NCI-H1436 (cell line): Measurements from ENCODE around the gene THADA.

Experiments used
- DNase-seq: peaks from one replicate; lab custom pipeline; 2025; lab: John Stamatoyannopoulos, UW

Gene THADA

DNA sequence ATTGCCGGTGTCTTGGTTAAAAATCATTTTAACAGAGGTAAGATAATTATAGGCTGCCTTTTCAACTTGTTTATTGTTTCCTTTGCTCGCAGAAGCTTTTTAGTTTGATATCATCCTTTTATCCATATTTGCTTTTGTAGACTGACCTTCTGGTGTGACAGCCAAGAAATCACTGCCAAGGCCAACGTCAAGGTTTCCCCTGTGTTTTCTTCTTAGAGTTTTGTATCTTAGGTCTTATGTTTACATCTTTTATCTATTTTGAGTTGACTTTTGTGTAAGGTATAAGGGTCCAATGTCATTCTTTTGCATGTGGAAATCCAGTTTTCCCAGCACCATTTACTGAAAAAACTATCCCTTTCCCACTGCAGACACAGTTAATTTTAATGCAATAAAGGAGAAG, 240.4 kb downstream of the THADA start:
- DNase-seq, result no peak

DNA sequence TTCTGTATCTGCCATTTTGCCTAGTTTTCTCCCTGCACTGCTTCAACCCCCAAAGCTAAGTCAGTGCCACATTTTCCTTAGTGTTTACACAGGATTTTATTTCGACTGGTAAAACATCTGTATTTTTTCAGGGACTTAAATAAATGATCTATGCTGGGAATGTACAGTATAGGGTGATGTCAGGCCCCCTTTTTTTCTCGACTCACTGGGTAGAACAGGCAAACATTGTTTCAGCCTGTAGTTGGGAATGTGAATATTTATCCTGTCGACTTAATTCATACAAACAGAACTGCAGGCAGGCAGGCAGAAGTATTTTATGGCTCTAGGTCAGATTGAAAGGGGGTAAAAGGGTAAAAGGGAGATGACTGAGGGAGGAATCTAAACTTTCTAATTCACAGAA, 245.9 kb downstream of the THADA start:
- no peak for DNase-seq

DNA sequence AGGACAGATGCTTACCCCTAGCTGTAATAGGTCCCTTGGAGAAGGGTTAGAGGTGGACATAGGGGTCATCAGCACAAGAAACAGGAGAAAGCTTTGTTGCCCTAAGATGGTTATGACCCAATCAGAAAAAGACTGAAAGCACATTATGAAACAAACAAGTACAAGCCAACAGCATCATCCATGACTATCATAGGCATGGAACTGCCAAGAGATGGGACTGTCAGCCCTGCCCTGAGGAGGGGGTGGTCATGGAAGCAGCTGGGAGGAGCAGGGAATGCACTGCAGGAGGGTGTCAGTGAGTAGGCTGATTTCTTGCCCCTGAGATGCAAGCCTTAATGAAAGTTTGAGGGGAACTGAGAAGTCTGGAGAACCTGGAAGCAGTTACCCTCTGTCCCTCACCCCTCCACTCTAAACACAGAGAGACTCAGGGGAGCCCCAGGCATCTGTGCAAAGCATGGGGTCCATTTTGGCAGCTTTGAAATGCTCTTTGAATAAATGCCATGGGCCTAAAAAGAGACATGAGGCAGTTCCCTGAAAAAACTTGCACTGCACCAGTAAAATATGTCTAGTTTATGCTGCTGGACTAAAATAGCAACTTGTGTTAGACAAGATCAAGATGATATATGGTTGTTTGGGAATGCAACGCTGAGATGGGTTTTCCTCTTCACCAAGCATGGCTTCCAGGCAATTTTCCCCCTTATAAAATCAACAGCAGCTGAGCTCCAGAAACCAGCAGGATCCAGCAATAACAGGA, 246.8 kb downstream of the THADA start:
- no peak for DNase-seq

DNA sequence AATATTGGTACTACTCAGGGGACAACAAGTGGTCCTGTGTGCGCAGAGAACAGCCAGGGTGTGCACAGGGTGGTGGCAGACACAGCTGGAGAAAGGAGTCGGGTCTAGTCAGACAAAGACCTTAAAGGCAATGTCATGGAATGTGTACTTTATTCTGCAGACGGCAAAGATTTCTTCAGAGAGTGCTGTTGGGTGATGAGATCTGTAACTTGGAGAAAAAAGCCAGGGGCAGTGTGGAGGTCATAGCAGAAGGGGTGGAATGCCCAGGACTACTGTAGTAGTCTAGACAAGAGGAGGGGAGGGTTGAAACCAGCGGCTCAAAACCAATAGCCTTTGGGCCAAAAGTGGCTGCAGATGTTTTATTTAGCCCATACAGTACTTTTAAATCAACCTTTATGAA, 248.1 kb downstream of the THADA start:
- DNase-seq, result no peak

DNA sequence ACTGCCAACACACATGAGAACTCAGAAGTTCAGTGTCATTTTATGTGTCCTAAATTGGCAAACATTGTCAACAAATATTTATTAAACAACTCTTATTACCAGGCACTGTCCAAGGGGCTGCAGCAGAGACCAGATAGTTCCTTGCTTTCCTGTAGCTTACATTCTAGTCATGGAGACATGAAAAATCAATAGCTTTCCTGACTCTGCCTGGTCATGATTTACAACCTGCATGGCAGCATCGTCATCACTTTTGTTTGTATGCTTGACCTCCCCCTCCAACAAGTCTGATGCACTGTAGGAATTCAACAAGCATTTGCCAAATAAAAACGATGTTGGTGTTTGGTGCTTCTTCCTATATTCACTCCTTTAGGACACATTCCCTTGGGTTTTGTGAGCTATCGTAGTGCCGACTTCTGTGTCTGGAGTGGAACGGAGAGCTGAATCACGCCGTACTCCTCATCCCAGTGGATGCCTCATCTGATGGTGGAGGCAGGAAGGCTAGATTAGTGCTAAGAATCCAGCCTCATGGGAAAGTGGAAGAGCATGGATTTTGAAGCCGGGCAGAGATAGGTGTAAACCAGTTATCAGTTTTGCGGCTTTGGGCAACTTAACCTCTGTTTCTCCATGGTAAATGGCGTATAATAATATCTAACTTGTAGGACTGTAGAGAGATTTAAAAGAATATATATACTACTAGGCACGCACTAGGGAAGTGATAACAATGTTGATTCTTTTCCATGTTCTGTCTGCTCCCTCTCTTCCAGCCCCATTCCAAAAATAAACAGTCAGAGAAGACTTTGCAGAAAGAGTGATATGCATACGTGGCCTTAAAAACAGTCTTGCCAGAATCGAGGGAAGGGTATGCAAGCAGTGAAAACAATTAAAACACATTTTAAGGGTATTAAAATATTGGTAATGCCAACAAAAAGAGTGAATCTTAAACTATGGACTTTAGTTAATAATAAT, 249.0 kb downstream of the THADA start:
- DNase-seq, result no peak

DNA sequence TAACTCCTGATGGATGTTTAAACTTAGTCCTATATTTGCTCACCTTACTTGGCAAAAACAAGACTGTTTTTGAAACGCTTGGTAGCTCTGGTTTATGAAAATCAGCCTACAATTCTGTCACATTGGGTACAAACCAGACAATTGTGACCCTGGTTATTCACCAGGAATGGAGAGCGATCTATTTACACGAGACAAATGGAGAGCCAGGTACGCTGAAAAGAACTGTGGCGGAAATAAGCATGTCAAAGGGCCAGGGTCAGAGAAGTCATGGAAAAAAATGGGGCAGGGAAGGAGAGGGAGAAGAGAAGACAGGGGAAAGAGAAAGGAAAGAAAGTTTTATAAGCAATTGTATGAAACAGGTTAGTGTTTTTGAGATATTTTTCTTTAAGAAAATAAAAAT, 250.0 kb downstream of the THADA start:
- DNase-seq, result no peak

DNA sequence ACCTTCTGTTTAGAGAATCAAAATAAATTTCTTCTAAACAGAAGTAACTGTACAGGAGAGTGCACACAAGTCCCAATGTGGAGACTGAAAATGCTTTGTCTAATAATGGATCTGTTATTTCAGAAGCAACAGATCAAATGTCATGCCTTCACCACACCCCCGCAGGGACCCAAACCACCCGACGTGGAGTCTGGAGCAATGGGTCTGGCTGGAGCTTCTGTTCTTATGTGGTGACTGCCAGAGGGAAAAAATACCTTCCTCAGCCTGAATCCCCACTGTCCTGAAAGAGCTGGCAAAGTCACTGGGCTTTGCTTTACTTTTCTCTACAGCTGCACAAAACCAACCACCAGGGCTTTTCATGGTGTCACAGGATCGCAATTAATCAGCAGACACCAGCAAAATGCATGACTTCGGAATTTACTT, 250.4 kb downstream of the THADA start:
- no peak for DNase-seq

DNA sequence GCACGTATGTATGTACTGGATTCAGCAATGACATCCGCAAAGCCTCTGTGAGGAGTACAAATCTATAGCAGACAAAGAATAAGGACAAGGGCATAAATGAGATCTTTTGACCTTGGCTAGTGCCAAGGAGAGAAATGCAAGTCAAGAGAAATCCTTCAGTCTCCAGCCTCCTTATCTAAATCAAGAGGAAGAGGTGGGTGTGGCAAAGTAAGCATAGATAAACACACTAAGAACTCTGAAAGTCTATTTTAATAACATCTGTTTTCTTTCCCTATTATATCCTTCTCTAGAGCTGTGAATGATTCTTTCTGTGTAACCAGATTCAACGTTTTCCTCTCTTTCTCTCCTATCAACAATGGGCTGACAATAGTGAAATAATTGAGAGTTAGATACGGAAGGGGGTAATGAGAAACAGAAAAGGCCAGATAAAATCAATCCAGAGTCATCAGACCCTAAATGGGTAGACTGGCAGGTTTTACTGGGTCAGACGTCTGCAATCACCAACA, 250.9 kb downstream of the THADA start:
- DNase-seq, result no peak

DNA sequence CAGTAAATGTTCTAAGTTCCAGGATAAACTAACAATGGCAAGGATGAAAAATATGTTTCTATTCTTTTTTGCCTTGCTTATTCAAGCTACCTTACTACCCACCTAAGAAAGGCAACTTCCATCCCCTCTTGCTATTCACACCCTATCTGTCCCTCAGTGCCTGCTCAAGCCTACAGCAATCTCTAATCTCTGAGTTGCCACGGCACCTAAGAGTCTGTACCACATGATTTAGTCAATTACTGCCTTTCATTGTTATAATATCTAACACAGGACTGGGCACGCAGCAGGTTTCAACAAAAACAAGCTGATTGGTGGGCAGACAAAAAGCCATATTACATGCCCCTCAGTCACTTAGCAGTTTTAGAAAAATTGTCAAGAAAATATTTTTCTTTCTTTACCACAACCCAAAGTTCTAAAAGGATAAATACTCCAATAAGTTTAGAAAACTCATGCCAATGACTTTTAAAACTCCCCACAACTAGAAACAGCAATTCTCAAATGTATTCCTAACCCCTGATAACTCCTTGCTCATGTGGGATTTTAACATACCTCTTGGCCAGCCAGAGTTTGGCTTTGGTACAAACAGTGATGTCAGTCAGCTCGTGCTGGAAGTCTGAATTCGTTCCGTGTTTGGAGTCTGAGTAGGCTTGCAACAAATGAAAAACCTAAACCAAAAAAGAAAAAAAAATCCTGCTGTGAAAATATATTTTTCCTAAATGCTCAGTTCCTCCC, 252.1 kb downstream of the THADA start:
- DNase-seq, result no peak

DNA sequence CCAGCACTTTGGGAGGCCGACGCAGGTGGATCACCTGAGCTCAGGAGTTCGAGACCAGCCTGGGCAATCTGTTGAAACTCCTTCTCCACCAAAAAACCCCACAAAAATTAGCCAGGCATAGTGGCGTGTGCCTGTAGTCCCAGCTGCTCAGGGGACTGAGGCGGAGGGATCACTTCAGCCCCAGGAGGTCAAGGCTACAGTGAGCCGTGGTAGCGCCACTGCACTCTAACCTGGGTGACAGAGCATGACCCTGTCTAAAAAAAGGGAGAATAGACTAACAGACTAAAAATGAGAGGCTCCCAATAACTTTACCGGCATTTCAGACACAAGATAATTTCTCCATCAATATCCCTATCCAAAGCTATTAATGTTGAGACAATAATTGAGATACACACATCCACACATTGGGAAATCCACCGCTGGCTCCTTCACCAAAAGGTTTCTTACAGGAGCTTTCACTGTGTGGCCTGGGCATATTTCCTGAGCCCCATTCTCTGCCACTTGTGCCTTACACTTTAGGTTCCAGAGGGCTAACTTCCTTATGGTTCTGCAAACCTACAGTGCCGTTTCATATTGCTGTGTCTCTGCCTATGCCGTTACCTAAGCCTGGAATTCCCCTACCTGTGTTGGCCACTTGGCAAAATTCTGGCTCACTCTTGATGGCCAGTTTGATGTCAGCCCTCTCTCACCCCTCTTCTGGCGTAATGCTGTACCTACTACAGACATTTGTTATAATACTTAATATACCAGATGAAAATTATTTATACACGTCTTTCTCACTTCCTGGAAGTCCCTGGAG, 253.7 kb downstream of the THADA start:
- no peak for DNase-seq

DNA sequence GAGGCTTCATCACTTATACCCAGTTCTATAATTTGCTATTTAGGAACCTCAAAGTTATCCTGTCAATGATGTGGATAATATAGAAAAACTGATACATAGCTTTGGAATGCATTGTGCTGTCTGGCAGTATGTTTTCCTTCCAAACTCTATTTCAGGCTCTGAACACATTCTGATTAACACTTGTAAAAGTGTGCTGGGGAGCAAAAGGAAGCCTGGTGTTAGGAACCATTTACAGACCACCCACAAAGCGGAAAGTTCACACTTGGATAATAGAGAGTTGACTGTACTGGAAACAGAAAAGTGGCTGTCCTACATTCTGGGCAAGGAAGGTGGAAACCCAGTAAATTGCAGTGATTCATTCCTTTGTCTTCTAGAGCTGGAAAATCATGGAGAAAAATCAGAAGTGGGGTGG, 254.9 kb downstream of the THADA start:
- no peak for DNase-seq

DNA sequence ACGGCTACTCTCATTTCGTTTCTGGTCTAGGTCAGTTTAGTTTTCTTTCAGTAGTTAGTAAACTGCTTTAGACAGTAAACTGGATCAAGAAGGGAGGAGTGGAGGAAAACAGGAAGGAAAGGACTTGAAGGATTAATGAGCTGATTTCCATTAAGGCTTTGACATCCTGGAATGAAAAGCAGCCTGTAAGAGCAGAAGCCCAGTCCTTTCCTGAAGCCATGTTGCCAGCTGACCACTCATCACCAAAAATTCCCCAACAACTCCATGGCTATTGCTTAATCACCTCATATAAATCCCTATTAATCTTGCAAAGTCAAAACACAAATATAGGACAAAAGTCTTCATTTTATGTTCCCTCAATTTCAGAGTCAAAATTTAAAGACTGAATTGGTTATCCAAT, 255.8 kb downstream of the THADA start:
- DNase-seq, result no peak

DNA sequence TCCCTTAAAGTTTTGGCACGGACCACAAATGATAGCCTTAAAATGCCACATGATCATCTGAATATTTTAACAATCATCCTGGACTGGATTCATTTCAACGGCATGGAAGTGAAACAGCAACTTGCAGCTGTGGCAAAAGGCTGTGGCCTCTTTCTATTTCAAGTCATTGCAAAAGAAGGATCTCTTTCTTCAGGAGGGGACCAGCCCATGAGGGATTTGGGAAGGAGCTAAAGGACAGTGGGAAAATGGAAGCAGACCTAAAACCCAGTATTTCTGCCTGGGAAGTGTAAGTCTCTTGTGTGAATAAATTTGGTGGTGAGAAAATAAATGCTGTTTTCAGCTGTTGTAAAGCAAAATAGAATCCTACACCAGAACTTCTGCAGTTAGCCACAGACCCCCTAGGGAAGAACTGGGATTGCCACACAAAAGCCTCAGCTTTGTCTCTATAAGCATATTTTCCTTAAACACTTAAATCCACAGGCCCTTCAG, 262.1 kb downstream of the THADA start:
- DNase-seq, result no peak

DNA sequence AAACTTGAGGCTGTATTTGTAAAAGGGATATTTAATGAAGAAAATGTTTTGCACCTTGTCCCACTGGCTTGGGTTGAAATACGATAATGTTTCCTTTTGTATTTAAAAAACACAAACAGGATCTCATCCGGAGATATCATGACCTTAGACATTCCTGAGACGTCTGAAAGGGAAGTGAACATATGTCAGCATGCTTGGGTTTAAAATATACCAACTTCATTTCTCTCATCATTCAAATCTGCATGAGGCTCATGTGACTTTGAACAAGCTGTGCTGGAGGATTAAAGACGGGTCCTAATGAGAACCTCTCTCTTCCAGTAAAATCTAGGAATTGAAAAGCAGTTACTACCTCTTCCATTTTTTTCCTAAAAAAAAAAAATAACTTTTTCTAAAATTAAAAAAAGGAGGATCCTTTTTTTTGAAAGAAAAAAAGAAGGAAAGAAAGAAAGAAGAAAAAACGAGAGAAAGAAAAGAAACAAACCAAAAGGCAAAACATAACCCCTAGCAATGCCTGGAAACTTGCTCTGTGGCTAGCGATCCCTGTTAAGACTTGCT, 262.7 kb downstream of the THADA start:
- no peak for DNase-seq

DNA sequence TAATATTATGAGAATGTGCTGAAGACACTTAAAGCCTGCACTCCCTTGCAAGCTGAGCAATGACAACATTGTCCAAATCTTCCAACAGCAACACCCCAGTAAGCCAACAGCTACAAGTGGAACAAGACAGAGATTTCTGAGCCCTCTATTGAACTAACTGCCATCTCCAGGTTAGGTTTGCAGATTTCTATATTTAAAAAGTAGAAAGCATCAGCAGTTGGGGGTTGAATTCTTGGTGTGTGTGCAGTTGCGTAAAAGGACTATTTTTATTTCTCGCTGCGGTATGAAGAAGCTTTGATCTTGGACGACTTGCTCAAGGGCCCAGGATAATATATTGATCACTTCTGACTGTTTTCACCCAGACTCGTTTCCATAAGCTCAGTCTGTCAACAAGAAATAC, 263.2 kb downstream of the THADA start:
- DNase-seq, result no peak

DNA sequence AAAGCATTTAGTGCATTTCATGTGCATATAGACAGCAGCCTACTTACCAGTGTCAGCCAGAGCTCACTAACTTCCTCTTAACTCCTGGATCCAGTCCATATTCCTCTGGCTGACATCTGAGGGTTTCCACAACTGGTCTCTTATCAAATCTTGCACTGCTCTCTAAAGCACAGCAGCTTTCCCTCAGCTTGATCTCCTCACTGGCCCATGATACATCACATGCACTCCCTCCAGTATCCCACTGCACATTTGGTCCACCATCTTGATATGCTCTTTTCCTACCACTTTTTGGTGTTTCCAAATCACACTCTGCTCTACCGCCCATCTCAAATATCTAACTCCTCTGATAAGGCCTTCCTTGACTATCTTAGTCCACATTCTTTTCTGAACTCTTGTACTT, 264.4 kb downstream of the THADA start:
- no peak for DNase-seq

DNA sequence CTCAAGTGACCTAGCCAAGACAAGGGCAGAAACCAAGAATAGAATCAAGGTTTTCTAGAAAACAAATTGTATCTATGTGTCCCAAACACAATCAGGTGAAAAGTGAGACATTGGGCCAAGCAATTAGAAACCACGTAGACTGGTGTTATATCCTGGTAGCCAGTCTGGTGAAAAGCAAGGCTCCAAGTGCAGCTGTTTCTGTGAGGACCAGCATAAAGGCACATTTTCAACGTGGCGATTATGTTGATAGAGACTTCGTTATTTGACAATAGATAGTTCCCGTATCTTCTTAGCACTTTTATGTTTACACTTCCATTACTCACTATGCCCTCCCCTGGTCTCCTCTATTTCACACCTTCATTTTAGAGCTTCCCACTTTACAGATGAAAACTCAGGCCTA, 266.2 kb downstream of the THADA start:
- no peak for DNase-seq

DNA sequence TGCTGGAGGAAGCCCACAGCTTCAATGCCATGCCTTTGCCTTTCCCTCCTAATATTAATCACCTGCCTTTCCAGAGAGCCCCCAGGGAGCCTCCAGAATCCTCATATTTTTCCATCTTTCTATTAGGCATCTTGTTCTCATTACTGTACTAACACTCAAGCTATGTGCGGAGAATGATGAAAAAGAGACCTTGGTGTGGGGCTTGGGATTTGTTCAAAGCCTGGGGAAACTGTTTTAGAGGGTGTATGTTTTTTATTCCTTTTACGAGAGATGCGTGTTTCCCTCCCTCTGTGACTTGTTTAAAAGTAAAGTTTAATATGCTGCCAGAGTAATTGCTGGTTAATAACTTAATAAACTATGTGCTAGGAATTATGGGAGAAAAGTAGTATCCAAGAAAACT, 267.0 kb downstream of the THADA start:
- DNase-seq, result no peak

DNA sequence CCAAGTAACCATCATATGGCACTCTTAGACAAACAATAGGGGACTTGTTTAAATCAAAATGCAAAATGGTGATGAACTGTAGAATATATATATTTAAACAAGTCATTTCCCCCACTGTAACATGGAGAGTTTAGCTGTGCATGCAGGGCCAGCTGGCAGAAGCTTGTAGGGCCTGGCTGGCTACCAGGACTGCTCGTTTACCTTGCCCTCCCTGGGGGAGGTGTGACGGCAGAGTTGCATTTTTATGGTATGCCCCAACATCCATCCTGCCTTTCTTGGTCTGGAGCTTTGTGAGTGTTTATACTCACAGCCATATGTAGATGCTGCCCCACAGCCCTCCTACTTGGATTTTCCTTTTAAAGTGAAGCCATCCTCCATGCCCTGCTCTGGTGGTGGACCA, 267.7 kb downstream of the THADA start:
- no peak for DNase-seq

DNA sequence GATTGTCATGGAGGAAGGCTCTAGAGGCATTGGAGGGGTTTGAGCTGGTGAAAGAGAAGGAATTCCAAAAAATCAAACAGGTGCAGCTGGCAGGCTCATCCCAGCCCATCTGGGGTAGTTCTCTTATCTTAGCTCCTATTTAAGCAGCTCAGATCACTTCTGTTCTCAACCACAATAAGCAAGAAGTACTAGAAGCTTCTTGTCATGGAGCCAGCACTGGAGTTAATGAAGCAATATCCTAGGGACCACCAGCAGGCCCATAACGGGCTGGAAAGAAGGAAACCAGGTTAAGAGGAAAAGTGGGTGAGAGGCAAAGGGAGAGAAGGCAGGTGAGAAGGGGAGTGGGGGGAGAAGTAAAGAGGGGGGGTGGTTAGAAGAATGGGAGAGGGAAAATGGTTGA, 268.7 kb downstream of the THADA start:
- no peak for DNase-seq
